RWPE2 (cell line): ENCODE measurements around the gene ARRB2.

Source experiments
- ATAC-seq: fragments of 200-7000 bp; cut with Tn5 transposase; 3 replicates; pipeline ENCODE4 v1.9.1; 2021; ENCODE audit warnings: low read depth
- DNase-seq: peaks from one replicate; pipeline ENCODE4 v3.0.0-alpha.2; 2020; ENCODE audit warnings: low spot score
- H3K27ac ChIP-seq: fragments of 450-650 bp; 2 replicates; pipeline ENCODE4 v1.5.1; 2017; ENCODE audit warnings: mild to moderate bottlenecking; ENCODE audit not compliant: poor library complexity, severe bottlenecking
- H3K27me3 ChIP-seq: fragments of 250-450 bp; sonication (Bioruptor Pico); 2 replicates; pipeline ENCODE4 v1.5.1; 2021; ENCODE audit warnings: mild to moderate bottlenecking, moderate library complexity; ENCODE audit not compliant: insufficient read depth, poor library complexity, severe bottlenecking
- H3K36me3 ChIP-seq: fragments of 250-450 bp; sonication (Bioruptor Pico); 2 replicates; pipeline ENCODE4 v1.5.1; 2020; ENCODE audit warnings: low read depth, mild to moderate bottlenecking, moderate library complexity
- H3K4me1 ChIP-seq: fragments of 250-450 bp; sonication (Bioruptor Pico); 2 replicates; pipeline ENCODE4 v1.5.1; 2021; ENCODE audit warnings: mild to moderate bottlenecking, moderate library complexity; ENCODE audit not compliant: insufficient read depth, poor library complexity, severe bottlenecking
- H3K4me3 ChIP-seq: fragments of 250-450 bp; sonication (Bioruptor Pico); 2 replicates; pipeline ENCODE4 v1.5.1; 2021; ENCODE audit warnings: mild to moderate bottlenecking, moderate library complexity; ENCODE audit not compliant: severe bottlenecking
- H3K9me3 ChIP-seq: fragments of 250-450 bp; sonication (Bioruptor Pico); 2 replicates; pipeline ENCODE4 v1.5.1; 2021; ENCODE audit warnings: mild to moderate bottlenecking, moderate library complexity; ENCODE audit not compliant: severe bottlenecking
- TF ChIP-seq, protein P1 (sequence below): fragments of 450-650 bp; IDR thresholded peaks from one replicate; pipeline ENCODE4 v1.5.1; 2017; ENCODE audit warnings: mild to moderate bottlenecking, moderate library complexity; ENCODE audit not compliant: poor library complexity, severe bottlenecking

The ARRB2 gene

DNA sequence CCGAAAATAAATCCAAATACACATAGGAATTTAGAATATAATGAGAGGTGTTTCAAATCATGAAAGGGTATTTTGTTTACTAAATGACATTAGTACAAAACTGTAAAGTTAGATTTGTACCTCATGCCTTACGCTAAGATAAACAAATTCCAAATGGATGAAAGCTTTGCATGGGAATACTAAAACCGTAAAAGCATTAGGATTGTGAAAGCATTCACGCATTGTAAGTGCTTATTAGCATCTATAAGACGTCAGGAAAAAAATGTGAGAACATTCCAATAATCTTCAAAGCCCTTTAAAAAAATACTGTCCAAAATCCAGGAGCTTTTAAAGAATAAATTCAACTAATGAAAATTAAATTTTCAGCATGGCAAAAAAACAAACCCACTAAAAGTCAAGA lies 44.1 kb upstream of the ARRB2 start:
- no peak overlapping the region for H3K27ac ChIP-seq
- peaks cover 4% of the 10 kb centered on the region; the same call in 1 of the 2 replicates for H3K36me3 ChIP-seq
- no peaks in the 10 kb centered on the region for H3K9me3 ChIP-seq
- DNase-seq (no peak), ATAC-seq (no peak)
- H3K27me3 ChIP-seq: peaks cover 6% of the 10 kb centered on the region
- no peaks in the 10 kb centered on the region for H3K4me1 ChIP-seq
- TF ChIP-seq, protein P1, sequence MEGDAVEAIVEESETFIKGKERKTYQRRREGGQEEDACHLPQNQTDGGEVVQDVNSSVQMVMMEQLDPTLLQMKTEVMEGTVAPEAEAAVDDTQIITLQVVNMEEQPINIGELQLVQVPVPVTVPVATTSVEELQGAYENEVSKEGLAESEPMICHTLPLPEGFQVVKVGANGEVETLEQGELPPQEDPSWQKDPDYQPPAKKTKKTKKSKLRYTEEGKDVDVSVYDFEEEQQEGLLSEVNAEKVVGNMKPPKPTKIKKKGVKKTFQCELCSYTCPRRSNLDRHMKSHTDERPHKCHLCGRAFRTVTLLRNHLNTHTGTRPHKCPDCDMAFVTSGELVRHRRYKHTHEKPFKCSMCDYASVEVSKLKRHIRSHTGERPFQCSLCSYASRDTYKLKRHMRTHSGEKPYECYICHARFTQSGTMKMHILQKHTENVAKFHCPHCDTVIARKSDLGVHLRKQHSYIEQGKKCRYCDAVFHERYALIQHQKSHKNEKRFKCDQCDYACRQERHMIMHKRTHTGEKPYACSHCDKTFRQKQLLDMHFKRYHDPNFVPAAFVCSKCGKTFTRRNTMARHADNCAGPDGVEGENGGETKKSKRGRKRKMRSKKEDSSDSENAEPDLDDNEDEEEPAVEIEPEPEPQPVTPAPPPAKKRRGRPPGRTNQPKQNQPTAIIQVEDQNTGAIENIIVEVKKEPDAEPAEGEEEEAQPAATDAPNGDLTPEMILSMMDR: no peak
- no peak overlapping the region for H3K4me3 ChIP-seq

DNA sequence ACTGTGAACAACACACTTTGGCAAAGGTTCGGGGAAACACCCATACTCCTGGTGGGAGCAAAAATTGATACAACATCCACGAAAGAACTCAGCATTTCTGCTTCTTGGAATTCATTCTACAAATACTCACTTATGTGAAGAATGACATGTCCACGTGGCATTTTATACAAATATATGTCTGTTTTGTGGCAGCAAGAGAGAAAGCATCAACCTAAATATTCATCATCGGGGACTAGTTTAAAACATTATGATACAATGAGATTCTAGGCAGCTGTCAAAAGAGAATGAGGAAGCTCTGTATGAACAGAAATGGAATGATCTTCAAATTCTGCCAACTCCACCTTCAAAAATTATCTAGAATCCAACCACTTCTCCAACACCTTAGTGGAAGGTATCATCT lies 43.3 kb upstream of the ARRB2 start:
- Histone ChIP-seq H3K4me3 (no peak overlapping the region), H3K27ac (no peak overlapping the region), H3K27me3 (peaks cover 6% of the 10 kb centered on the region), H3K4me1 (no peaks in the 10 kb centered on the region), H3K36me3 (peaks cover 10% of the 10 kb centered on the region; the same call in 1 of the 2 replicates), H3K9me3 (no peaks in the 10 kb centered on the region)
- ATAC-seq (no peak), DNase-seq (no peak)
- TF ChIP-seq, protein P1: no peak

DNA sequence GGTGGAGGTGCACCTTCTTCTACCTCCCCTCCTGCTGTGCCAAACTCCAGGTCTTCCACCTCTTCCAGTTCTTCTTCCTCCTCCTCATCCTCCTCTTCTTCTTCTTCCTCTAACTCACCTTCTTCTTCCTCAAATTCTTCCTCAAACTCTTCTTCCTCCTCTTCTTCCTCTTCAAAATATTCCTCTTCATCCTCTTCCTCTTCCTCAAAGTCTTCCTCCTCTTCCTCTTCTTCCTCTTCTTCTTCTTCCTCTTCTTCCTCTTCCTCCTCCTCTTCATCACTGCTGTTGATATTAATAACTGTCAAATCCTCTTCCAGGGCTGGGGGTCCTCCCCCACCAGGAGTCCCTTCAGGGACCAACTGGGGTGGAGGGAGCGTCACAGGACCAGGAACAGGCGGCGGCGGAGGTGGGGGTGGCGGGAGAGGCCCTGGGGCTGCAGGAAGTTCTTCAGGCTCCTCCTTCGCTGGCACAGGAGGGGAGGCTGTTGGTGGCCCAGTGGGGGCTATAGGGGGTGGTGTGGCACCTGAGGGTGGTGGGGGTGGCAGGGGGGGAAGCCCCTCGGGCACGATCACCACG lies 38.3 kb upstream of the ARRB2 start:
- DNase-seq: no peak

DNA sequence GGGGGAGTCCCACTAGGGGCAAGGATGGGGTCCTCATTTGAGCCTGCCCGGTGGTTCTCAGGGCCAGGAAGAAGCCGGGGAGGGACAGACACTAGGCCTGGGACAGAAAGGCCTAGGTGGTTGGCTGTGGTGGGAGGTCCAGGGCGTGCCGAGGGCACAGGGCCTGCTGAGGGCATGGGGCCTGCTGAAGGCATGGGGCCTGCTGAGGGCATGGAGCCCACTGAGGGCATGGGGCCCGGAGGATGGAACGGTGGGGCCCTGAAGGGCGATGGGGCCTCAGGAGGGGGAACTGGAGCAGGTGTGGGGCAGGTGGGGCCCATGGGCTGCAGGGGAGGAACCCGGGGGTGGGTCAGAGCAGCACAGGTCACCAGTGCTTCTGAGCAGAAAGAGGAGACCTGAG lies 37.7 kb upstream of the ARRB2 start:
- Histone ChIP-seq H3K4me1 (no peaks in the 10 kb centered on the region), H3K27ac (no peak overlapping the region), H3K9me3 (no peaks in the 10 kb centered on the region), H3K36me3 (peaks cover 58% of the 10 kb centered on the region), H3K27me3 (no peaks in the 10 kb centered on the region), H3K4me3 (no peak overlapping the region)
- no peak for ATAC-seq
- DNase-seq: no peak
- TF ChIP-seq, protein P1: no peak

More for the DNA sequence above, 38.3 kb upstream of the ARRB2 start:
- ATAC-seq: no peak
- Histone ChIP-seq H3K27ac (no peak overlapping the region), H3K9me3 (no peaks in the 10 kb centered on the region), H3K4me1 (no peaks in the 10 kb centered on the region), H3K4me3 (no peak overlapping the region), H3K36me3 (peaks cover 52% of the 10 kb centered on the region), H3K27me3 (no peaks in the 10 kb centered on the region)
- TF ChIP-seq, protein P1: no peak

DNA sequence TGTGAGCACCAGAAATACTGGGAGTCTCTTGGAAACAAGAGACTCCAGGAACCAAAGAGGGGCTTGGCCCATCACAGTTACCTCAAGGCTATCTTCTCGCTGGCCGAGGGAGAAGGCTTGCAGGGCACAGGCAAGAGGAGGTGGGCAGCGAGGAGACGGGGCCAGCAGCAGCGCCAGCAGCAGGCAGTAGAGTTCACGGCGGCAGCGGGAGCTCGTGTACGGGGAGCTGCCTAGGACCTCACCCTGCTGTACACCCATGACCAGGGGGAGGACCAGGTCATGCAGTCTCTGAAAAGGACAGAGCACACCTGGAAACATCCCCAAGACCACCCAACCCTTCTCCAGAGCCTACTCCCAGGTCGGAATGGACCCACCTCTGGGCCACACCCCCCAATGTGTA lies 37.3 kb upstream of the ARRB2 start:
- Histone ChIP-seq H3K9me3 (no peaks in the 10 kb centered on the region), H3K4me1 (no peaks in the 10 kb centered on the region), H3K27ac (no peak overlapping the region), H3K36me3 (peaks cover 62% of the 10 kb centered on the region), H3K27me3 (no peaks in the 10 kb centered on the region), H3K4me3 (no peak overlapping the region)
- DNase-seq (no peak), ATAC-seq (no peak)
- TF ChIP-seq, protein P1: no peak
